ENCODE measurements around the gene COL23A1. TPM values are rescaled to one million over a fixed set of nuclear protein-coding genes. Genes with fewer than 3 reads are reported as not detected.
A peak's percentile ranks its signal among the peaks of the same experiment; 100 is the strongest.

Gene COL23A1
- total and polyA plus RNA-seq, 2 experiments from 2014 or later = 4.8 to 8.2 TPM

- Histone ChIP-seq H3K27ac (ENCODE audit: low read depth) (no peak overlapping the region), H3K79me2 (replicated peaks; ENCODE audit: insufficient read depth) (no peaks in the 10 kb centered on the region), H4K20me1 (replicated peaks; ENCODE audit: insufficient read depth) (no peaks in the 10 kb centered on the region), H3K36me3 (ENCODE audit: insufficient read depth) (no peaks in the 10 kb centered on the region), H2AFZ (no peak overlapping the region), H3K27me3 (ENCODE audit: insufficient read depth) (no peaks in the 10 kb centered on the region), H3F3A (replicated peaks; ENCODE audit: low read depth) (no peaks in the 10 kb centered on the region), H3K4me2 (no peak overlapping the region), H3K4me1 (ENCODE audit: insufficient read depth) (peaks cover 7% of the 10 kb centered on the region), H3K9me2 (ENCODE audit: insufficient read depth) (no peaks in the 10 kb centered on the region), H3K4me3 (no peak overlapping the region)
- H3K27ac Mint-ChIP-seq = no peak overlapping the region; the same call in 1 of the 2 replicates
- no peaks in the 10 kb centered on the region for H3K9me3 Mint-ChIP-seq
- TF ChIP-seq, protein P1, sequence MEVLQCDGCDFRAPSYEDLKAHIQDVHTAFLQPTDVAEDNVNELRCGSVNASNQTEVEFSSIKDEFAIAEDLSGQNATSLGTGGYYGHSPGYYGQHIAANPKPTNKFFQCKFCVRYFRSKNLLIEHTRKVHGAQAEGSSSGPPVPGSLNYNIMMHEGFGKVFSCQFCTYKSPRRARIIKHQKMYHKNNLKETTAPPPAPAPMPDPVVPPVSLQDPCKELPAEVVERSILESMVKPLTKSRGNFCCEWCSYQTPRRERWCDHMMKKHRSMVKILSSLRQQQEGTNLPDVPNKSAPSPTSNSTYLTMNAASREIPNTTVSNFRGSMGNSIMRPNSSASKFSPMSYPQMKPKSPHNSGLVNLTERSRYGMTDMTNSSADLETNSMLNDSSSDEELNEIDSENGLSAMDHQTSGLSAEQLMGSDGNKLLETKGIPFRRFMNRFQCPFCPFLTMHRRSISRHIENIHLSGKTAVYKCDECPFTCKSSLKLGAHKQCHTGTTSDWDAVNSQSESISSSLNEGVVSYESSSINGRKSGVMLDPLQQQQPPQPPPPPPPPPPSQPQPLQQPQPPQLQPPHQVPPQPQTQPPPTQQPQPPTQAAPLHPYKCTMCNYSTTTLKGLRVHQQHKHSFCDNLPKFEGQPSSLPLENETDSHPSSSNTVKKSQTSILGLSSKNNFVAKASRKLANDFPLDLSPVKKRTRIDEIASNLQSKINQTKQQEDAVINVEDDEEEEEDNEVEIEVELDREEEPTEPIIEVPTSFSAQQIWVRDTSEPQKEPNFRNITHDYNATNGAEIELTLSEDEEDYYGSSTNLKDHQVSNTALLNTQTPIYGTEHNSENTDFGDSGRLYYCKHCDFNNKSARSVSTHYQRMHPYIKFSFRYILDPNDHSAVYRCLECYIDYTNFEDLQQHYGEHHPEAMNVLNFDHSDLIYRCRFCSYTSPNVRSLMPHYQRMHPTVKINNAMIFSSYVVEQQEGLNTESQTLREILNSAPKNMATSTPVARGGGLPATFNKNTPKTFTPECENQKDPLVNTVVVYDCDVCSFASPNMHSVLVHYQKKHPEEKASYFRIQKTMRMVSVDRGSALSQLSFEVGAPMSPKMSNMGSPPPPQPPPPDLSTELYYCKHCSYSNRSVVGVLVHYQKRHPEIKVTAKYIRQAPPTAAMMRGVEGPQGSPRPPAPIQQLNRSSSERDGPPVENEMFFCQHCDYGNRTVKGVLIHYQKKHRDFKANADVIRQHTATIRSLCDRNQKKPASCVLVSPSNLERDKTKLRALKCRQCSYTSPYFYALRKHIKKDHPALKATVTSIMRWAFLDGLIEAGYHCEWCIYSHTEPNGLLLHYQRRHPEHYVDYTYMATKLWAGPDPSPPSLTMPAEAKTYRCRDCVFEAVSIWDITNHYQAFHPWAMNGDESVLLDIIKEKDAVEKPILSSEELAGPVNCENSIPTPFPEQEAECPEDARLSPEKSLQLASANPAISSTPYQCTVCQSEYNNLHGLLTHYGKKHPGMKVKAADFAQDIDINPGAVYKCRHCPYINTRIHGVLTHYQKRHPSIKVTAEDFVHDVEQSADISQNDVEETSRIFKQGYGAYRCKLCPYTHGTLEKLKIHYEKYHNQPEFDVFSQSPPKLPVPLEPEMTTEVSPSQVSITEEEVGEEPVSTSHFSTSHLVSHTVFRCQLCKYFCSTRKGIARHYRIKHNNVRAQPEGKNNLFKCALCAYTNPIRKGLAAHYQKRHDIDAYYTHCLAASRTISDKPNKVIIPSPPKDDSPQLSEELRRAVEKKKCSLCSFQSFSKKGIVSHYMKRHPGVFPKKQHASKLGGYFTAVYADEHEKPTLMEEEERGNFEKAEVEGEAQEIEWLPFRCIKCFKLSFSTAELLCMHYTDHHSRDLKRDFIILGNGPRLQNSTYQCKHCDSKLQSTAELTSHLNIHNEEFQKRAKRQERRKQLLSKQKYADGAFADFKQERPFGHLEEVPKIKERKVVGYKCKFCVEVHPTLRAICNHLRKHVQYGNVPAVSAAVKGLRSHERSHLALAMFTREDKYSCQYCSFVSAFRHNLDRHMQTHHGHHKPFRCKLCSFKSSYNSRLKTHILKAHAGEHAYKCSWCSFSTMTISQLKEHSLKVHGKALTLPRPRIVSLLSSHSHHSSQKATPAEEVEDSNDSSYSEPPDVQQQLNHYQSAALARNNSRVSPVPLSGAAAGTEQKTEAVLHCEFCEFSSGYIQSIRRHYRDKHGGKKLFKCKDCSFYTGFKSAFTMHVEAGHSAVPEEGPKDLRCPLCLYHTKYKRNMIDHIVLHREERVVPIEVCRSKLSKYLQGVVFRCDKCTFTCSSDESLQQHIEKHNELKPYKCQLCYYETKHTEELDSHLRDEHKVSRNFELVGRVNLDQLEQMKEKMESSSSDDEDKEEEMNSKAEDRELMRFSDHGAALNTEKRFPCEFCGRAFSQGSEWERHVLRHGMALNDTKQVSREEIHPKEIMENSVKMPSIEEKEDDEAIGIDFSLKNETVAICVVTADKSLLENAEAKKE (CRISPR knock-in tag; IDR thresholded peaks at IDR 0.05) = no peak
- TF ChIP-seq, protein P2, sequence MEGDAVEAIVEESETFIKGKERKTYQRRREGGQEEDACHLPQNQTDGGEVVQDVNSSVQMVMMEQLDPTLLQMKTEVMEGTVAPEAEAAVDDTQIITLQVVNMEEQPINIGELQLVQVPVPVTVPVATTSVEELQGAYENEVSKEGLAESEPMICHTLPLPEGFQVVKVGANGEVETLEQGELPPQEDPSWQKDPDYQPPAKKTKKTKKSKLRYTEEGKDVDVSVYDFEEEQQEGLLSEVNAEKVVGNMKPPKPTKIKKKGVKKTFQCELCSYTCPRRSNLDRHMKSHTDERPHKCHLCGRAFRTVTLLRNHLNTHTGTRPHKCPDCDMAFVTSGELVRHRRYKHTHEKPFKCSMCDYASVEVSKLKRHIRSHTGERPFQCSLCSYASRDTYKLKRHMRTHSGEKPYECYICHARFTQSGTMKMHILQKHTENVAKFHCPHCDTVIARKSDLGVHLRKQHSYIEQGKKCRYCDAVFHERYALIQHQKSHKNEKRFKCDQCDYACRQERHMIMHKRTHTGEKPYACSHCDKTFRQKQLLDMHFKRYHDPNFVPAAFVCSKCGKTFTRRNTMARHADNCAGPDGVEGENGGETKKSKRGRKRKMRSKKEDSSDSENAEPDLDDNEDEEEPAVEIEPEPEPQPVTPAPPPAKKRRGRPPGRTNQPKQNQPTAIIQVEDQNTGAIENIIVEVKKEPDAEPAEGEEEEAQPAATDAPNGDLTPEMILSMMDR (conservative IDR thresholded peaks at IDR 0.05; ENCODE audit: low read depth in 2 of 2) = no peak
- H3K4me1 Mint-ChIP-seq = peaks cover 30% of the 10 kb centered on the region
- DNase-seq (ENCODE audit: low spot score) = no peak
- H3K27me3 Mint-ChIP-seq (ENCODE audit: insufficient read depth, low read depth, poor library complexity) = peaks cover 8% of the 10 kb centered on the region
- no peak for ATAC-seq
- H3K36me3 Mint-ChIP-seq (ENCODE audit: low read depth) = no peaks in the 10 kb centered on the region
- no peak overlapping the region for H3K4me3 Mint-ChIP-seq
Measured at GRCh38 chr5:178332210-178332641, 258.0 kb downstream of the COL23A1 start.

- no peaks in the 10 kb centered on the region for H3F3A ChIP-seq (replicated peaks; ENCODE audit: low read depth)
- Mint-ChIP-seq H3K27me3 (ENCODE audit: insufficient read depth, low read depth, poor library complexity) (peaks cover 8% of the 10 kb centered on the region), H3K4me3 (no peak overlapping the region), H3K9me3 (no peaks in the 10 kb centered on the region), H3K4me1 (peaks cover 24% of the 10 kb centered on the region), H3K27ac (peak overlapping the region; percentile 77; the same call in 1 of the 2 replicates), H3K36me3 (ENCODE audit: low read depth) (no peaks in the 10 kb centered on the region)
- H3K27me3 ChIP-seq (ENCODE audit: insufficient read depth) = no peaks in the 10 kb centered on the region
- no peak overlapping the region for H2AFZ ChIP-seq
- peaks cover 7% of the 10 kb centered on the region for H3K4me1 ChIP-seq (ENCODE audit: insufficient read depth)
- no peaks in the 10 kb centered on the region for H3K9me2 ChIP-seq (ENCODE audit: insufficient read depth)
- no peak overlapping the region for H3K4me2 ChIP-seq
- no peak overlapping the region for H3K27ac ChIP-seq (ENCODE audit: low read depth)
- ATAC-seq = no peak
- no peak for DNase-seq (ENCODE audit: low spot score)
- H3K79me2 ChIP-seq (replicated peaks; ENCODE audit: insufficient read depth) = no peaks in the 10 kb centered on the region
- H3K4me3 ChIP-seq = no peak overlapping the region
- H4K20me1 ChIP-seq (replicated peaks; ENCODE audit: insufficient read depth) = no peaks in the 10 kb centered on the region
- no peaks in the 10 kb centered on the region for H3K36me3 ChIP-seq (ENCODE audit: insufficient read depth)
- no peak for TF ChIP-seq NANOG (IDR thresholded peaks at IDR 0.05; ENCODE audit: borderline replicate concordance)
- TF ChIP-seq EZH2 (IDR thresholded peaks at IDR 0.05; ENCODE audit: low read depth, unreplicated experiment) = no peak
- TF ChIP-seq CREB1 (CRISPR knock-in tag; IDR thresholded peaks at IDR 0.05; ENCODE audit: low read depth) = no peak
- TF ChIP-seq, protein P2 (conservative IDR thresholded peaks at IDR 0.05; ENCODE audit: low read depth in 2 of 2) = no peak
- no peak for TF ChIP-seq EZH2phosphoT487 (IDR thresholded peaks at IDR 0.05; ENCODE audit: unreplicated experiment)
Measured at GRCh38 chr5:178331491-178331996, 258.6 kb downstream of the COL23A1 start.

All from GM23338 (cell line).